Neural cell (in vitro differentiated cells): Measurements from ENCODE around the gene FOXN1. TPM values are rescaled to one million over a fixed set of nuclear protein-coding genes. Genes with fewer than 3 reads are reported as not detected.

Experiments
- H2AFZ ChIP-seq: fragments of 200-600, 300-800 bp; sonication (generic), shearing (Covaris generic); 2 replicates; pipeline ENCODE4 v1.6.0; 2014; ENCODE audit warnings: low read depth, mild to moderate bottlenecking, antibody characterized with exemption, low read length, moderate library complexity
- H3F3A ChIP-seq: fragments of 200-600 bp; shearing (Covaris generic); 2 replicates; pipeline ENCODE4 v1.6.1; 2016; ENCODE audit warnings: mild to moderate bottlenecking, moderate library complexity, mixed read lengths, antibody characterized with exemption, low read length; ENCODE audit not compliant: insufficient read depth, poor library complexity, severe bottlenecking
- H3K27ac ChIP-seq: fragments of 200-600, 300-800 bp; sonication (generic), shearing (Covaris generic); 2 replicates; pipeline ENCODE4 v1.5.1; 2014; ENCODE audit warnings: mild to moderate bottlenecking, low read length, moderate library complexity
- H3K27me3 ChIP-seq: fragments of 300-800, 200-600 bp; sonication (generic), shearing (Covaris generic); 2 replicates; pipeline ENCODE4 v1.6.0; 2014; ENCODE audit warnings: mild to moderate bottlenecking, low read depth, low read length, moderate library complexity; ENCODE audit not compliant: insufficient read depth
- H3K36me3 ChIP-seq: fragments of 300-800, 200-600 bp; sonication (generic), shearing (Covaris generic); 2 replicates; pipeline ENCODE4 v1.5.1; 2014; ENCODE audit warnings: mild to moderate bottlenecking, antibody characterized with exemption, low read length, moderate library complexity; ENCODE audit not compliant: insufficient read depth
- H3K4me2 ChIP-seq: fragments of 300-800, 200-600 bp; sonication (generic), shearing (Covaris generic); 2 replicates; pipeline ENCODE4 v1.6.0; 2014; ENCODE audit warnings: mild to moderate bottlenecking, low read length
- H3K4me3 ChIP-seq: fragments of 300-800, 200-600 bp; sonication (generic), shearing (Covaris generic); 2 replicates; pipeline ENCODE4 v1.5.1; 2014; ENCODE audit warnings: mild to moderate bottlenecking, low read length, moderate library complexity
- H3K79me2 ChIP-seq: fragments of 200-600 bp; shearing (Covaris generic); replicated peaks from 2 replicates; pipeline ENCODE4 v1.6.0; 2014; ENCODE audit warnings: mild to moderate bottlenecking, low read length, moderate library complexity; ENCODE audit not compliant: insufficient read depth
- H3K9ac ChIP-seq: fragments of 300-800, 200-600 bp; sonication (generic), shearing (Covaris generic); 2 replicates; pipeline ENCODE4 v1.6.1; 2016; ENCODE audit warnings: mild to moderate bottlenecking, low read length, mixed read lengths
- H3K9me2 ChIP-seq: fragments of 200-600 bp; shearing (Covaris generic); 2 replicates; pipeline ENCODE4 v1.6.1; 2016; ENCODE audit warnings: mild to moderate bottlenecking, low read length, mixed read lengths; ENCODE audit not compliant: insufficient read depth
- H3K9me3 ChIP-seq: fragments of 200-600, 300-800 bp; sonication (generic), shearing (Covaris generic); 2 replicates; pipeline ENCODE4 v1.6.1; 2016; ENCODE audit warnings: mild to moderate bottlenecking, mixed run types, low read length, moderate library complexity, mixed read lengths
- H4K20me1 ChIP-seq: fragments of 200-600 bp; shearing (Covaris generic); 2 replicates; pipeline ENCODE4 v1.6.1; 2016; ENCODE audit warnings: mild to moderate bottlenecking, mixed run types; ENCODE audit not compliant: insufficient read depth
- CTCF ChIP-seq: fragments of 450-650 bp; IDR thresholded peaks from 2 replicates; pipeline ENCODE4 v1.5.1; 2014; ENCODE audit warnings: antibody characterized with exemption, mild to moderate bottlenecking, moderate library complexity; ENCODE audit not compliant: poor library complexity, severe bottlenecking
- EP300 ChIP-seq: fragments of 450-650 bp; conservative IDR thresholded peaks from 2 replicates; pipeline ENCODE4 v1.6.1; 2014; ENCODE audit warnings: antibody characterized with exemption, mild to moderate bottlenecking, moderate library complexity; ENCODE audit not compliant: poor library complexity, severe bottlenecking
- EZH2 ChIP-seq: fragments of 200-600, 300-800 bp; shearing (Covaris generic), sonication (generic); IDR thresholded peaks from 2 replicates; pipeline ENCODE4 v1.6.1; 2014; ENCODE audit warnings: antibody characterized with exemption, low read length, borderline replicate concordance, mild to moderate bottlenecking; ENCODE audit not compliant: insufficient read depth, poor library complexity, severe bottlenecking
- MXI1 ChIP-seq: fragments of 450-650 bp; conservative IDR thresholded peaks from 2 replicates; pipeline ENCODE4 v1.6.1; 2014; ENCODE audit warnings: antibody characterized with exemption, mild to moderate bottlenecking; ENCODE audit not compliant: poor library complexity, severe bottlenecking
- POLR2AphosphoS5 ChIP-seq: IDR thresholded peaks from 2 replicates; pipeline ENCODE4 v1.6.1; 2012
- RAD21 ChIP-seq: fragments of 450-650 bp; conservative IDR thresholded peaks from 2 replicates; pipeline ENCODE4 v1.6.1; 2014; ENCODE audit warnings: antibody characterized with exemption, mild to moderate bottlenecking, moderate library complexity
- SMC3 ChIP-seq: fragments of 450-650 bp; conservative IDR thresholded peaks from 2 replicates; pipeline ENCODE4 v1.6.1; 2014; ENCODE audit warnings: antibody characterized with exemption, mild to moderate bottlenecking, moderate library complexity; ENCODE audit not compliant: poor library complexity
- TAF1 ChIP-seq: IDR thresholded peaks from 2 replicates; pipeline ENCODE4 v1.6.1; 2012; ENCODE audit warnings: low read depth
- polyA plus RNA-seq: library from polyadenylated mRNA; depleted of rRNA; stranded (reverse); fragments of >200 nt; gene quantifications from 2 replicates; pipeline ENCODE4 v1.2.3, GENCODE V29; 2014
- TF ChIP-seq, protein P1 (sequence below): IDR thresholded peaks from 2 replicates; pipeline ENCODE4 v1.6.1; 2012; ENCODE audit warnings: borderline replicate concordance

FOXN1 gene
- polyA plus RNA-seq, 1 donor from 2014 or later, result not detected

GRCh38 chr17:28527181-28527681, 21.1 kb downstream of the FOXN1 start:
- H3K9ac ChIP-seq, result no peak overlapping the region
- H3K9me2 ChIP-seq, result no peaks in the 10 kb centered on the region
- H4K20me1 ChIP-seq, result no peaks in the 10 kb centered on the region
- no peak overlapping the region for H3K4me3 ChIP-seq
- H3K27ac ChIP-seq, result no peak overlapping the region
- no peak overlapping the region for H2AFZ ChIP-seq
- TF ChIP-seq MXI1 (no peak), POLR2AphosphoS5 (no peak), EZH2 (no peak), SMC3 (no peak), RAD21 (no peak), EP300 (no peak), TAF1 (no peak), CTCF (no peak)
- TF ChIP-seq, protein P1, sequence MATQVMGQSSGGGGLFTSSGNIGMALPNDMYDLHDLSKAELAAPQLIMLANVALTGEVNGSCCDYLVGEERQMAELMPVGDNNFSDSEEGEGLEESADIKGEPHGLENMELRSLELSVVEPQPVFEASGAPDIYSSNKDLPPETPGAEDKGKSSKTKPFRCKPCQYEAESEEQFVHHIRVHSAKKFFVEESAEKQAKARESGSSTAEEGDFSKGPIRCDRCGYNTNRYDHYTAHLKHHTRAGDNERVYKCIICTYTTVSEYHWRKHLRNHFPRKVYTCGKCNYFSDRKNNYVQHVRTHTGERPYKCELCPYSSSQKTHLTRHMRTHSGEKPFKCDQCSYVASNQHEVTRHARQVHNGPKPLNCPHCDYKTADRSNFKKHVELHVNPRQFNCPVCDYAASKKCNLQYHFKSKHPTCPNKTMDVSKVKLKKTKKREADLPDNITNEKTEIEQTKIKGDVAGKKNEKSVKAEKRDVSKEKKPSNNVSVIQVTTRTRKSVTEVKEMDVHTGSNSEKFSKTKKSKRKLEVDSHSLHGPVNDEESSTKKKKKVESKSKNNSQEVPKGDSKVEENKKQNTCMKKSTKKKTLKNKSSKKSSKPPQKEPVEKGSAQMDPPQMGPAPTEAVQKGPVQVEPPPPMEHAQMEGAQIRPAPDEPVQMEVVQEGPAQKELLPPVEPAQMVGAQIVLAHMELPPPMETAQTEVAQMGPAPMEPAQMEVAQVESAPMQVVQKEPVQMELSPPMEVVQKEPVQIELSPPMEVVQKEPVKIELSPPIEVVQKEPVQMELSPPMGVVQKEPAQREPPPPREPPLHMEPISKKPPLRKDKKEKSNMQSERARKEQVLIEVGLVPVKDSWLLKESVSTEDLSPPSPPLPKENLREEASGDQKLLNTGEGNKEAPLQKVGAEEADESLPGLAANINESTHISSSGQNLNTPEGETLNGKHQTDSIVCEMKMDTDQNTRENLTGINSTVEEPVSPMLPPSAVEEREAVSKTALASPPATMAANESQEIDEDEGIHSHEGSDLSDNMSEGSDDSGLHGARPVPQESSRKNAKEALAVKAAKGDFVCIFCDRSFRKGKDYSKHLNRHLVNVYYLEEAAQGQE, result no peak
- no peak overlapping the region for H3K4me2 ChIP-seq
- H3K9me3 ChIP-seq, result no peaks in the 10 kb centered on the region
- H3K36me3 ChIP-seq, result no peaks in the 10 kb centered on the region
- H3K27me3 ChIP-seq, result no peaks in the 10 kb centered on the region
- no peaks in the 10 kb centered on the region for H3F3A ChIP-seq
- no peaks in the 10 kb centered on the region for H3K79me2 ChIP-seq

DNA sequence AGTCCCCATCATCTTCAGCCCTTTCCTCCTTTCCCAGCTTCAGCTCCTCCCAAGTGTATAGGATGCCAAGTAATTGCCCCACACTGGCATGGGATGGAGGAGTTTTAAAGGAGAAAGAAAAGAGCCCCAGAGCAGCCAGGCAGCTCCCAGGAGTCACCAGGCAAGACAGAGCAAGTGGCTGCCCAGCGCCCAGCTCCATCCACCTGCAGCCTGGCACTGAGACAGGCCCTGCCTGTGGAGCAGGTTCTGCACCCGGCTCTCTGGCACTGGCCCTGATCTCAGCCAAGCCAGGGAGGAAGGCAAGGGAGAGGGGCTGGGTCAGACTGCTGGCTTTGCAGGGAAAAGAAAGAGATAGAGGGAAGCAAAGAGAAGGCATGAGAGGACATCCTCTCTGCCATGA, 21.7 kb downstream of the FOXN1 start:
- TF ChIP-seq RAD21 (no peak), EP300 (no peak), MXI1 (no peak), CTCF (no peak), POLR2AphosphoS5 (no peak), TAF1 (no peak), EZH2 (no peak), SMC3 (no peak)
- TF ChIP-seq, protein P1, result no peak
- Histone ChIP-seq H4K20me1 (no peaks in the 10 kb centered on the region), H3K9me3 (no peaks in the 10 kb centered on the region), H3K9me2 (no peaks in the 10 kb centered on the region), H3K36me3 (no peaks in the 10 kb centered on the region), H3K4me3 (no peak overlapping the region), H3K79me2 (no peaks in the 10 kb centered on the region), H3F3A (no peaks in the 10 kb centered on the region), H3K27me3 (no peaks in the 10 kb centered on the region), H3K9ac (no peak overlapping the region), H2AFZ (no peak overlapping the region), H3K4me2 (no peak overlapping the region), H3K27ac (no peak overlapping the region)
